HG03095 (cell line): ENCODE results near the gene RNASE4.
"Not testable (repeated sequence)": the region's sequence is repeated elsewhere in the genome, so short reads cannot be mapped to it uniquely, and the experiment has no call there.

Experiments used
- ATAC-seq: cut with Tn5 transposase; IDR thresholded peaks from one replicate; pipeline ENCODE4 v1.9.1; 2021; ENCODE audit warnings: moderate library complexity; ENCODE audit not compliant: unreplicated experiment

Gene RNASE4

GRCh38 chr14:20697273-20698017, 13.1 kb downstream of the RNASE4 start:
- no peak for ATAC-seq

- ATAC-seq: no peak
Observed at GRCh38 chr14:20698018-20698329, 13.6 kb downstream of the RNASE4 start.

GRCh38 chr14:20698934-20699333, 14.6 kb downstream of the RNASE4 start:
- no peak for ATAC-seq

- no peak for ATAC-seq
Observed at GRCh38 chr14:20699931-20700330, 15.6 kb downstream of the RNASE4 start.

GRCh38 chr14:20700965-20701364, 16.6 kb downstream of the RNASE4 start:
- ATAC-seq: not testable (repeated sequence)

DNA sequence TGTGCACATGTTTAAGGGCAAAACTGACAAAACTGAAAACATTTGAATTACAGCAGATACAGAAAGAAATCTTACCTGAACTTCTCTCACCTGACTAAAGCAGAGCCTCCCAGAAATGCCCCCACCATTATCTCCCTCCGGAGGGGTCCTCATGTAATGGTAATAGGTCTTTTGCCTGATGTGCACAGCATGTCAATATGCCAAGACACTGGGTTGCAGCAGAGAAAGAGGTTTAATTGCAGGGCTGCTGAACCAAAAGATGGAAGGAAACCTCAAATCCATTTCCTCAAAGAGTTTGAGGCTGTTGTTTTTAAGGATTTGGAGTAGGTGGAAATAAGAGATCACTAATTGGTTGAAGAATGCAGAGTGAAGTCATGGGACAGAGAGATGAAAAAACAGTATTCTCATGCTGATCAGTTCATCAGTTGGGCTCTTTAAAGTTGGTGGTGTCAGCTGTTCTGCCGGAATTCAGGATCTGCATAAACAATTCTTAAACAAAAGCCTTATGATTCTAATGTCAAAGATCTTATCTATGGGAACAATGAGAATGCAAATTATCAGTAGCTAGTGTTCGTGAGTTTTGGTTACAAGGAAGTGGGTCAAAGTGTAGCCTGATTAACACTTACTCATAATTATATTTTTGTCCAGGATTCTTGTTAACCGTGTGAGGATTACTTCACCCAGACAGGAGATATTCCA, 22.4 kb downstream of the RNASE4 start:
- ATAC-seq: no peak

- ATAC-seq: no peak
Observed at GRCh38 chr14:20707622-20708021, 23.3 kb downstream of the RNASE4 start.

DNA sequence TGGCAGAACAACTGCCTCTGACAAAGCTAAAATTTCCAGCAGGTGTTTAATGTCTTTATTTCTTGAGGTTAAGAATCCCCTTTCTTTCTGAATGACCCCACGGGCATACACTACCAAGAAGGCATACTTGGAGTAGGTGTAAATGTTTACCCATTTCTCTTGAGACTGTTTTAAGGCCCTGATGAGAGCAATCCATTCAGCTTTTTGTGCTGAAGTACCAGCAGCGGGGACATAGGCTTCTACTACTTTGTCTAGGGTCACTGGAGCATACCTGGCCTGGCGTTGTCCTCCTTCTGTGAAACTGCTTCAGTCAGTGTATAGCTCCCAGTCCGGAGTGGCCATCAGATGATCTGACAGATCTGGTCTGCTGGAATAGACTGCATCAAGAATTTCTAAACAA, 26.9 kb downstream of the RNASE4 start:
- no peak for ATAC-seq

DNA sequence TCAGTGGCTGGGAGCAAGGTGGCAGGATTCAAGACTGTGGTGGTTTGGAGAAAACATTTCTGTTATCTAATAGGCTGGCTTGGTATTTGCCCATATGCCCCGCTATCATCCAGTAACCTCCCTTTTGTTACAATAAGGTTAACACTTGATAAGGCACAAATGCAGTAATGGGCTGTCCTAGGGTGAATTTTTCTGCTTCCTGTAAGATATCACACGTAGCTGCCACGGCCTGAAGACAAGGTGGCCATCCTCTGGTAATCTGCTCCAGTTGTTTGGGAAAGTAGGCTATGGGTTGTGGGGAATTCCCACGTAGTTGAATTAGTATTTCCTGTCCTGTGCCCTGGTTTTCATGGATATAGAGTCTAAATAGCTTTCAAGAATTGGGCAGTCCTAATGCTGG, 27.3 kb downstream of the RNASE4 start:
- ATAC-seq: no peak

GRCh38 chr14:20712904-20713303, 28.5 kb downstream of the RNASE4 start:
- no peak for ATAC-seq

DNA sequence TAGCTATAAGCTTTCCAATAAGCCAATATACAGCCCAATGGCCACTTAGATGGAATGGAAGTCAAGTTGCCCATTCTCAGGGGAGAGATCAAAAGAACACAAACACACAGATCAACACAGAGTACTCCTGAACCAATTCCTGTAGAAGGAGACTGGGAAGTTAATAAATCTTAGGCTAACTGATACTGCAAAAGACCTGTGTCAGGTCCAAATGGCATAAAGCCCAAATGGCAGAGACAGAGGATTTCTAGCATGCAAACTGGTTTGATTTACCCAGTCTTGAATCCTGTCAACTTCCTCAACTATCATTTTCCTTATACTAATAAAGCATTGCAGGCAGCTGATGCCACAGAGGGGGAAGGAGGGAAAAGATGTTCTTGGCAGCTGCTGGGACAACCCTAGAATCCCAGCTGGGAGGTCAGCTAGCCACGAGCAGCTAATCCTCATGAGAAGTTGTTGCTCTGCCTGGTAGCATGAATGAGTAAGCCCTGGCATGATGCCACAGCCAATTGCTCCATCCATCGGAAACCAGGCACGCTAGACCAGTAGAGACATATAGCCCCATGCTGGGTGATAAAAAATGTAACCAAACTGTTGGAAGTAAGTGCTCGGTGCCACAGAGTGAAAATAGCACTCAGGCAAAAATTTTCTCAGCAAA, 30.4 kb downstream of the RNASE4 start:
- ATAC-seq: no peak

- ATAC-seq: no peak
Observed at GRCh38 chr14:20719777-20720176, 35.4 kb downstream of the RNASE4 start.

DNA sequence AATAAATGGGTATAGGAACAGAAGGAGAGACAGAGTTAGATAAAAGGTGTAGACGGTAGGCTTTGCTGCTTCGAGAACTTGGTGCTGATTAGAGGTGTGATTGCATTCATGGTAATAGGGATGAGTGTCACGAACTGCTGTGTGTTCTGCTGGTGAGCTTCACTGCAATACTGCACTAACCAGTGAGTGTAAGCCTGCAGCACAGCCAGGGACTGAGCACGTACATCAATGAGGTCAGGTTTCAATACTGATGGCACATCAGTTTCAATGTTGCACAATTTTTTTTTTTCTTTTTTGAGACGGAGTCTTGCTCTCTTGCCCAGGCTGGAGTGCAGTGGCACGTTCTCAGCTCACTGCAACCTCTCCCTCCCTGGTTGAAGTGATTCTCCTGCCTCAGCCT, 36.4 kb downstream of the RNASE4 start:
- ATAC-seq: no peak

- ATAC-seq: no peak
Observed at GRCh38 chr14:20722016-20722415, 37.7 kb downstream of the RNASE4 start.

DNA sequence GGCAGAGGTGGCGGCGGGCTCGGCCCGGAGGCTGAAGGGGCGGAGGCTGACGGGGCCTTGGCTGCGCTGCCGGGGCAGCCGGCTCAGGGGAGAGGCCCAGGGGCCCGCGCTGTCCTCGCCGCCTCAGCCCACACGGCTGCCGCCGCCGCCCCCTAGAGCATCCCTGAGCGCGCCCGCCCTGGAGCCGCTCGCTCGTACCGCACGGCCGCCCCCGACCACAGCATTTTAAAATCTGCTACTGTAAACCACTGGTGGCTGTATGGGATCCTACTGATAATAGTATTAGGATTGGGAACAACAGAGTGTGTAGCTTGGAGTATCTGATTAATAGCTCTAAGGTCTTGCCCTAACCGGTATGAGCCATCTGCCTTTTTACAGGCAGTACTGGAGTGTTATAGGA, 39.1 kb downstream of the RNASE4 start:
- no peak for ATAC-seq

DNA sequence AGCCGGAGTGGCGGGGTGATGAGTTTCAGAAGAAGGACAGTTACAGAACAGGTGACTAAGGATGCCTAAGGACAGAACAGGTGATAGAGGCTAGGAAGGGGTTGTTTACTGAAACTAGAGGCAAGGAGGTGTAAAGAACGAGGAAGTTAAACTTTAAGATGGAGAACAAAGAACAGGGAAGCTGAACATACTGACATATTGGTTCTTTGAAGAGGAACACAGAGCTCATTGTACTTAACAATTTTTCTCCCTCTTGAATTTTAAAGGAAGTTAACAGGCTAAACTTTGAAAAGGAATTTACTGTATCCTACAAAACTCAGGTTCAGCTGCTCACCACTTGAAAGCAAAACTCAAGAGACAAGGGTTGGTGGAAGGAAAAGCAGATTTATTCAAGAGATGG, 41.8 kb downstream of the RNASE4 start:
- ATAC-seq: not testable (repeated sequence)

DNA sequence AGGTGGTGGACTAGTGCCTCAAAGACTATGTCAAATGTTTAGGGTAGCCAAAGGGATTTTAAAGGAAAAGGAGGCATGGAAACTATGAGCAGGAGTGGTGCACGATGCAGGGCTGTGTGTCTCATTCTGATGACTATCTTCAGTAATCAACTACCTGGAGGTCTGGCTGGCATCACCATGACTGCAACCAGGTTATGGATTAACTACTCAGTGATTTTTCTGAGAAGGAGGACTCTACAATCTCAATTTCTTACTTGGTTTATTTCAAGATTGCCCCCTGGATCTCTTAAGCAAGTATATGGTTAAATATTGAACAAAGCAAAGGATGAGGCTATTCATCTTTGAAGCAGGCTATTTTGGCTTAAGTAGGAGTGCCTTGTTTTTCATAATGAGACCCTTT, 42.2 kb downstream of the RNASE4 start:
- ATAC-seq: no peak

GRCh38 chr14:20730891-20731290, 46.5 kb downstream of the RNASE4 start:
- ATAC-seq: no peak

DNA sequence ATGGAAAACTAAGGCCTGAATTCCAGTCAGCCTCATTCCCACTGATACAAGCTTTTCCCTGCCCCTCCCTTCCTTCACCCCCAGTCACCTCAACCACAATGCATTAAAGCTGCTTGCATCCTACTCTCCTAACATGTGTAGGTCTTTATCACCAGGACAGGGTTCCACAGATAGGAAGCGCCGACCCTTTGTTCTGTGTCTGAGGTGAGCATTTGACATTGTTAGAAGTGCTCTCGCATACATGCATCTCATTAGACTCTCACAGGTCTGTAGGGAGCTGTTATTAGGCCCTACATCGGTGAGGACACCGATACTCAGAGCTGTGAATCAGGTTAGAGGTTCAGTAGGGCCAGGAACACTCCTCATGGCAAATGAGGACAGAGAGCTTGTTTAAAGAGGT, 48.1 kb downstream of the RNASE4 start:
- no peak for ATAC-seq

- no peak for ATAC-seq
Observed at GRCh38 chr14:20732979-20733635, 48.7 kb downstream of the RNASE4 start.

DNA sequence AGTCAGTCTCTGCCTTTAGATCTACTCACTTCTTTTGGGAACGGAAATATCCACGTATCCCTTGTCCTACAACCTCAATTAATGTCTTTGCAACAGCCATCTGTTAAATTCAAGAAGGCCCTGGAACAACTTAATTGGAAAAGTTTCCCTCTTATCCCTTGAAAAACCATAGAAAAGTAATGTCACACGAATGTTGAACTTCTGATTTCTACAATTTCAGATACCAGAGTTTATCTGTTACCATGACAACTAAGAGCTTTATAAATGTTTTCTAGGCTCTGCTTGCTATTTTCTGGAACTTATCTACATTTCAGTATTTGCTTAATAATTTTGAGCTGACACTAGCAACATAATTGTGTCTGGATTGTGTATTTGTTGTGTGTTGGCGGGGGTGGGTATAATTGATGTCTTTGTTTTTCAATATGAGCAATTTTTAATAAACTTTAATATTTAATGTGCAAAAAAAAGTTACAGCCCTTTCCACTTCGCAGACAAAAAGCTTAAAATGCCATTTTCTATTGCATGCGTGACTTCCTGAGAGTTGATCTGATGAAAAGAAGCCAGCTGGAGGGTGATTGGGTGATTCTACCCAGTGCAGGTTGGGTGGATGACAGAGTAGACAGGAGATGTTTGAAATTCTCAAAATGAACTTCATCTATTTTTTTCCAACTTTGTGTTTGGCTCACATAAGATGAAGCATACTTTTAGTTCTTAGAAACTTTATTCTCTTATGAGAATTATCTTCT, 49.5 kb downstream of the RNASE4 start:
- no peak for ATAC-seq
